K562 (cell line): ENCODE measurements around the gene EML5. TPM values are rescaled to one million over a fixed set of nuclear protein-coding genes. Genes with fewer than 3 reads are reported as not detected.

Source experiments
- ASH1L ChIP-seq: fragments of 450-650 bp; IDR thresholded peaks from 2 replicates; pipeline ENCODE4 v1.6.1; 2018; ENCODE audit warnings: borderline replicate concordance, mild to moderate bottlenecking, low read depth; ENCODE audit not compliant: partially characterized antibody
- CBFB ChIP-seq: sonication (generic); formaldehyde crosslinking; IDR thresholded peaks from 2 replicates; pipeline ENCODE4 v1.4.0; 2020; ENCODE audit warnings: mild to moderate bottlenecking, missing genetic modification reagents
- CHAMP1 ChIP-seq: fragments of 450-650 bp; IDR thresholded peaks from 2 replicates; pipeline ENCODE4 v1.6.1; 2016; ENCODE audit warnings: mild to moderate bottlenecking
- CTBP1 ChIP-seq: fragments of 450-650 bp; IDR thresholded peaks from 2 replicates; pipeline ENCODE4 v1.6.1; 2016; ENCODE audit warnings: borderline replicate concordance
- EHMT2 ChIP-seq: fragments of 450-650 bp; IDR thresholded peaks from 2 replicates; pipeline ENCODE4 v1.6.1; 2018; ENCODE audit warnings: antibody characterized with exemption
- EWSR1 ChIP-seq: fragments of 450-650 bp; IDR thresholded peaks from 2 replicates; pipeline ENCODE4 v1.6.1; 2018; ENCODE audit warnings: borderline replicate concordance, mild to moderate bottlenecking, low read depth, moderate library complexity; ENCODE audit not compliant: partially characterized antibody
- HDAC2 ChIP-seq: fragments of 450-650 bp; IDR thresholded peaks from 2 replicates; pipeline ENCODE4 v1.6.1; 2016; ENCODE audit warnings: mild to moderate bottlenecking
- HMG20A ChIP-seq: fragments of 450-650 bp; formaldehyde crosslinking; conservative IDR thresholded peaks from 2 replicates; pipeline ENCODE4 v1.4.0; 2020; ENCODE audit warnings: mild to moderate bottlenecking, mixed read lengths
- ID3 ChIP-seq, 2 experiments: fragments of 250-450 bp in 1 of 2; fragments of 450-650 bp in 1 of 2; sonication (Bioruptor Pico) in 1 of 2; IDR thresholded peaks; 2 replicates each; pipeline versions ENCODE4 v1.6.1 to v1.8.0; 2016 to 2021; ENCODE audit warnings: mild to moderate bottlenecking in 2 of 2, moderate library complexity in 2 of 2, missing compliant biosample characterization in 1 of 2, missing genetic modification characterization in 1 of 2
- KLF13 ChIP-seq: fragments of 450-650 bp; IDR thresholded peaks from 2 replicates; pipeline ENCODE4 v1.6.1; 2016; ENCODE audit warnings: missing genetic modification characterization, low read depth, mild to moderate bottlenecking, missing compliant biosample characterization, moderate library complexity, borderline replicate concordance
- LEF1 ChIP-seq: fragments of 450-650 bp; IDR thresholded peaks from 2 replicates; pipeline ENCODE4 v1.6.1; 2016; ENCODE audit warnings: mild to moderate bottlenecking
- NR4A1 ChIP-seq, 2 experiments: fragments of 250-450 bp in 1 of 2; fragments of 450-650 bp in 1 of 2; sonication (Bioruptor Pico) in 1 of 2; IDR thresholded peaks; 2 replicates each; pipeline versions ENCODE4 v1.4.0 to v1.6.1; 2016 to 2020; ENCODE audit warnings: mild to moderate bottlenecking in 2 of 2, missing compliant biosample characterization in 1 of 2, missing genetic modification characterization in 1 of 2, moderate library complexity in 1 of 2
- POLR2AphosphoS5 ChIP-seq: IDR thresholded peaks from 2 replicates; pipeline ENCODE4 v1.6.1; 2011; ENCODE audit warnings: mild to moderate bottlenecking, low read depth, low read length, moderate library complexity; ENCODE audit not compliant: control insufficient read depth, insufficient read depth
- TAF1 ChIP-seq: IDR thresholded peaks from 2 replicates; pipeline ENCODE4 v1.6.1; 2011; ENCODE audit warnings: mild to moderate bottlenecking, low read length, moderate library complexity; ENCODE audit not compliant: insufficient read depth, control insufficient read depth, severe bottlenecking; ENCODE audit errors: extremely low read depth
- TCF3 ChIP-seq: sonication (generic); formaldehyde crosslinking; IDR thresholded peaks from 2 replicates; pipeline ENCODE4 v1.4.0; 2020; ENCODE audit warnings: mild to moderate bottlenecking, missing genetic modification reagents
- TCF7L2 ChIP-seq: fragments of 150-350 bp; IDR thresholded peaks from 2 replicates; pipeline ENCODE4 v1.6.1; 2016; ENCODE audit warnings: low read depth, mild to moderate bottlenecking, low read length, moderate library complexity
- U2AF2 ChIP-seq: fragments of 200-400 bp; formaldehyde crosslinking; optimal IDR thresholded peaks from 2 replicates; pipeline ENCODE3; 2017; ENCODE audit warnings: low read depth, mild to moderate bottlenecking, low read length
- VEZF1 ChIP-seq: fragments of 200-800 bp; sonication (Bioruptor generic); IDR thresholded peaks from 2 replicates; pipeline ENCODE4 v1.6.1; 2017; ENCODE audit warnings: missing genetic modification characterization, missing compliant biosample characterization
- ZNF384 ChIP-seq: IDR thresholded peaks from 2 replicates; pipeline ENCODE4 v1.6.1; 2012; ENCODE audit warnings: low read depth, low read length, improper control_type of control experiment
- polyA plus RNA-seq, 8 experiments: library from polyadenylated mRNA; depleted of rRNA in 4 of 8; stranded (reverse) in 5 of 8; unstranded in 3 of 8; fragments of >200 nt; fragmentation: Nextera tagmentation in 2 of 8; fragmentation: Illumina TruSeq in 1 of 8; extraction: Ambion mirVana in 2 of 8; extraction: Trizol in 1 of 8; gene quantifications; 2 replicates each; pipeline versions ENCODE4 v1.2.1 to v1.2.3, GENCODE V29; 2011 to 2014; ENCODE audit warnings: inconsistent platforms in 1 of 8, missing spikeins in 1 of 8
- total RNA-seq, 7 experiments: library from RNA; depleted of rRNA in 6 of 7; stranded (reverse); fragments of >200 nt in 6 of 7; fragmentation: Illumina TruSeq in 2 of 7; extraction: Trizol in 2 of 7; gene quantifications; 2 replicates each; pipeline versions ENCODE4 v1.2.1 to v1.2.3, GENCODE V29; 2011 to 2021; ENCODE audit warnings: low replicate concordance in 1 of 7

EML5 gene
- total and polyA plus RNA-seq, 9 of the 15 experiments (the other 6 are each of a cell fraction or from before 2014, with no cell fraction given): 0.06 to 0.34 (median 0.22) TPM

GRCh38 chr14:88815980-88816379, 23.2 kb upstream of the EML5 start (continued):
- TF ChIP-seq CHAMP1 (0 out of 2 replicates have a peak, but pooled peaks have one; percentile 37), TCF7L2 (no peak), HMG20A (no peak), TAF1 (no peak), CBFB (no peak), TCF3 (CRISPR knock-in tag) (peak; percentile 84), VEZF1 (CRISPR knock-in tag) (no peak), CTBP1 (peak; percentile 72), ZNF384 (0 out of 2 replicates have a peak, but pooled peaks have one; percentile 11), EWSR1 (no peak), EHMT2 (0 out of 2 replicates have a peak, but pooled peaks have one; percentile 15), NR4A1 (CRISPR knock-in tag; IDR thresholded peaks at IDR 0.05) (no peak), NR4A1 (tag; IDR thresholded peaks at IDR 0.05) (no peak), LEF1 (peak; percentile 24; the same call in 1 of the 2 replicates), POLR2AphosphoS5 (0 out of 2 replicates have a peak, but pooled peaks have one; percentile 27), U2AF2 (no peak), HDAC2 (0 out of 2 replicates have a peak, but pooled peaks have one; percentile 27), ID3 (CRISPR knock-in tag; IDR thresholded peaks at IDR 0.05) (no peak), ID3 (tag; IDR thresholded peaks at IDR 0.05) (no peak), KLF13 (tag) (no peak), ASH1L (no peak)
